SK-N-SH treated with all-trans-retinoic acid at 6 μM for 48 hours (cell line): ENCODE measurements around the gene ELOA.
A peak's percentile ranks its signal among the peaks of the same experiment; 100 is the strongest.

Source experiments
- ATAC-seq: fragments of 200-7000 bp; cut with Tn5 transposase; 3 replicates; pipeline ENCODE4 v1.9.1; 2020; ENCODE audit warnings: mild to moderate bottlenecking, moderate library complexity
- CSDC2 ChIP-seq: fragments of 250-450 bp; sonication (Bioruptor Pico); IDR thresholded peaks from 2 replicates; pipeline ENCODE4 v1.5.0; 2020; ENCODE audit warnings: mild to moderate bottlenecking, moderate library complexity
- ESRRG ChIP-seq: fragments of 250-450 bp; sonication (Bioruptor Pico); IDR thresholded peaks from 2 replicates; pipeline ENCODE4 v1.6.1; 2021; ENCODE audit warnings: mild to moderate bottlenecking
- GLIS3 ChIP-seq: fragments of 250-450 bp; sonication (Bioruptor Pico); IDR thresholded peaks from 2 replicates; pipeline ENCODE4 v1.5.0; 2020; ENCODE audit warnings: mild to moderate bottlenecking, moderate library complexity
- ISL1 ChIP-seq: fragments of 250-450 bp; sonication (Bioruptor Pico); IDR thresholded peaks from 2 replicates; pipeline ENCODE4 v2.1.2; 2022; ENCODE audit warnings: mild to moderate bottlenecking, moderate library complexity
- OSR1 ChIP-seq: fragments of 250-450 bp; sonication (Bioruptor Pico); IDR thresholded peaks from 2 replicates; pipeline ENCODE4 v1.8.0; 2022; ENCODE audit warnings: moderate library complexity, mild to moderate bottlenecking, inconsistent platforms
- SNAI2 ChIP-seq: fragments of 250-450 bp; sonication (Bioruptor Pico); IDR thresholded peaks from 2 replicates; pipeline ENCODE4 v1.5.0; 2020; ENCODE audit warnings: mild to moderate bottlenecking, moderate library complexity
- TCF4 ChIP-seq: fragments of 250-450 bp; sonication (Bioruptor Pico); IDR thresholded peaks from 2 replicates; pipeline ENCODE4 v1.8.0; 2021; ENCODE audit warnings: mild to moderate bottlenecking, moderate library complexity, borderline replicate concordance
- TOX ChIP-seq: fragments of 250-450 bp; sonication (Bioruptor Pico); IDR thresholded peaks from 2 replicates; pipeline ENCODE4 v1.8.0; 2021; ENCODE audit warnings: mild to moderate bottlenecking, moderate library complexity, borderline replicate concordance
- ZFP3 ChIP-seq: fragments of 250-450 bp; sonication (Bioruptor Pico); IDR thresholded peaks from 2 replicates; pipeline ENCODE4 v1.5.0; 2020; ENCODE audit warnings: mild to moderate bottlenecking, moderate library complexity
- ZNF565 ChIP-seq: fragments of 450-650 bp; formaldehyde crosslinking; conservative IDR thresholded peaks from 2 replicates; pipeline ENCODE4 v1.5.0; 2020; ENCODE audit warnings: low read depth, mild to moderate bottlenecking, moderate library complexity
- ZNF70 ChIP-seq: fragments of 450-650 bp; formaldehyde crosslinking; IDR thresholded peaks from 2 replicates; pipeline ENCODE4 v1.5.0; 2020; ENCODE audit warnings: mild to moderate bottlenecking, moderate library complexity
- ZNF8 ChIP-seq: fragments of 450-650 bp; formaldehyde crosslinking; IDR thresholded peaks from 2 replicates; pipeline ENCODE4 v1.5.0; 2020; ENCODE audit warnings: mild to moderate bottlenecking, moderate library complexity
- TF ChIP-seq, protein P1 (sequence below): fragments of 250-450 bp; sonication (Bioruptor Pico); IDR thresholded peaks from 2 replicates; pipeline ENCODE4 v1.8.0; 2020; ENCODE audit warnings: mild to moderate bottlenecking, moderate library complexity, borderline replicate concordance
- TF ChIP-seq, protein P2 (sequence below): fragments of 250-450 bp; sonication (Bioruptor Pico); IDR thresholded peaks from 2 replicates; pipeline ENCODE4 v1.8.0; 2021; ENCODE audit warnings: low read depth, mild to moderate bottlenecking, moderate library complexity, borderline replicate concordance
- TF ChIP-seq, protein P3 (sequence below): fragments of 250-450 bp; sonication (Bioruptor Pico); IDR thresholded peaks from 2 replicates; pipeline ENCODE4 v1.5.0; 2020; ENCODE audit warnings: mild to moderate bottlenecking, moderate library complexity
- TF ChIP-seq, protein P4 (sequence below): fragments of 250-450 bp; sonication (Bioruptor Pico); IDR thresholded peaks from 2 replicates; pipeline ENCODE4 v1.5.1; 2021; ENCODE audit warnings: mild to moderate bottlenecking, moderate library complexity

ELOA gene

DNA sequence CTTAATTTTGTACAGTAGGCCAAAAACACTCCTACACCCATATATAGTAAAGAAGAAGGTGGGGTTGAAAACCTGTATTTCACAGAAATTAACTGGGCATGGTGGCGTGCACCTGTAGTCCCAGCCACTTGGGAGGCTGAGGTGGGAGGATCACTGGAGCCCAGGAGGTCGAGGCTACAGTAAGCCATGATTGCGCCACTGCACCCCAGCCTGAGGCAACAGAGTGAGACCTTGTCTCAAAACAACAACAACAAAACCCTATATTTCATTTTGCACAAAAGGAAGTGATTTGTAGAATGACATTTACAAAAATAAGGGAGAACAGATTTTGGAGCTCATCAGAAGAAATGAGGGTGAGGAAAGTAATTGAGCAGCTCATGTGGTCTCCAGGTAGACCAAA is 45.4 kb downstream of the ELOA start:
- TF ChIP-seq, protein P1, sequence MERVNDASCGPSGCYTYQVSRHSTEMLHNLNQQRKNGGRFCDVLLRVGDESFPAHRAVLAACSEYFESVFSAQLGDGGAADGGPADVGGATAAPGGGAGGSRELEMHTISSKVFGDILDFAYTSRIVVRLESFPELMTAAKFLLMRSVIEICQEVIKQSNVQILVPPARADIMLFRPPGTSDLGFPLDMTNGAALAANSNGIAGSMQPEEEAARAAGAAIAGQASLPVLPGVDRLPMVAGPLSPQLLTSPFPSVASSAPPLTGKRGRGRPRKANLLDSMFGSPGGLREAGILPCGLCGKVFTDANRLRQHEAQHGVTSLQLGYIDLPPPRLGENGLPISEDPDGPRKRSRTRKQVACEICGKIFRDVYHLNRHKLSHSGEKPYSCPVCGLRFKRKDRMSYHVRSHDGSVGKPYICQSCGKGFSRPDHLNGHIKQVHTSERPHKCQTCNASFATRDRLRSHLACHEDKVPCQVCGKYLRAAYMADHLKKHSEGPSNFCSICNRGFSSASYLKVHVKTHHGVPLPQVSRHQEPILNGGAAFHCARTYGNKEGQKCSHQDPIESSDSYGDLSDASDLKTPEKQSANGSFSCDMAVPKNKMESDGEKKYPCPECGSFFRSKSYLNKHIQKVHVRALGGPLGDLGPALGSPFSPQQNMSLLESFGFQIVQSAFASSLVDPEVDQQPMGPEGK (CRISPR knock-in tag): no peak
- TF ChIP-seq, all 23 proteins: peak for 0

DNA sequence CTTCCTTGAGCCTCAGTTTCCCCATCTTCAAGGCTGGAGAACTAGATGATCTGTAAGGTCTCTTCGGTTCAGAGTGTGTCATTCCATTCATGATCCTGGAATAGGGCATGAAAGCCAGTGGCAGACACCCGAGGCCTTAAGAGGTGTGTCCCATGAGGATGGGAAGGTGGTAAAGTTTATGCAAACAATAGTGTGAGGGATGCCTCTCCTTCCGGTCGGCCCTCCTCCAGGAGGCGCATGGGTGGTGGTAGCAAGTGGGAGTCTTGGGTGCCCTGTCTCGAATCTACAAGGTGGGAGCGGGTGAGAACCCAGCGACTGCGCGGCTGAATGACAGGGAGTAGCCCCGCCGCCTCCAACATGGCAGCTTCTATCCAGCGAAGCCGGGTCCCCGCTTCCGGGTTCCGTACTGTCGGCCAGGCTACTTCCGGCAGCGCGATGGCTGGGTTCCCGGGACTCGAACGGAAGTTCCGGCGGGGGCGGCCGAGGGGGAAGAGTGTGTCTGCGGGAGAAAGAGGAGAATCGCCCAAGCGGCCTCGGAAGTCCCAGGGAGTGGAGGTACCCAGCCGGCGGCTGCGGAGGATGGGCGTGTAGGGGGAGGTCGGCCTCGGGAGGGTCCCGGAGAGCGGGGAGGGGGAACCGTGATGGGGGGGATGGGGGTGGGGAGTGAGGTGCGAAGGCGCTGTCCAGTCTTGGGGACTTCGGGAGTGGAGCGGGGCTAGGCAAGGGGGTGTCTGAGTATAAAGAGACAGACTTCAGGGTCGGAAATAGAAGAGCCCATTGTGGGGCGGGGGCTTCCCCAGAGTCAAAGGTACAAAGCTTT is 47.6 kb downstream of the ELOA start, which contains the start of gene LYPLA2:
Gene LYPLA2, plus strand, starts transcription at position 450 of the 820 bp plus-strand sequence. CDS start 1,538 bp downstream, outside the sequence.
- peak; percentile 91 for ATAC-seq
- TF ChIP-seq OSR1 (CRISPR knock-in tag) (no peak), CSDC2 (CRISPR knock-in tag) (0 out of 2 replicates have a peak, but pooled peaks have one; percentile 40)
- TF ChIP-seq, protein P2, sequence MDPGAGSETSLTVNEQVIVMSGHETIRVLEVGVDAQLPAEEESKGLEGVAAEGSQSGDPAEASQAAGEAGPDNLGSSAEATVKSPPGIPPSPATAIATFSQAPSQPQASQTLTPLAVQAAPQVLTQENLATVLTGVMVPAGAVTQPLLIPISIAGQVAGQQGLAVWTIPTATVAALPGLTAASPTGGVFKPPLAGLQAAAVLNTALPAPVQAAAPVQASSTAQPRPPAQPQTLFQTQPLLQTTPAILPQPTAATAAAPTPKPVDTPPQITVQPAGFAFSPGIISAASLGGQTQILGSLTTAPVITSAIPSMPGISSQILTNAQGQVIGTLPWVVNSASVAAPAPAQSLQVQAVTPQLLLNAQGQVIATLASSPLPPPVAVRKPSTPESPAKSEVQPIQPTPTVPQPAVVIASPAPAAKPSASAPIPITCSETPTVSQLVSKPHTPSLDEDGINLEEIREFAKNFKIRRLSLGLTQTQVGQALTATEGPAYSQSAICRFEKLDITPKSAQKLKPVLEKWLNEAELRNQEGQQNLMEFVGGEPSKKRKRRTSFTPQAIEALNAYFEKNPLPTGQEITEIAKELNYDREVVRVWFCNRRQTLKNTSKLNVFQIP (CRISPR knock-in tag): no peak
- TF ChIP-seq, all 23 proteins: peak for 1

More for the DNA sequence above, 45.4 kb downstream of the ELOA start:
- no peak for ATAC-seq

DNA sequence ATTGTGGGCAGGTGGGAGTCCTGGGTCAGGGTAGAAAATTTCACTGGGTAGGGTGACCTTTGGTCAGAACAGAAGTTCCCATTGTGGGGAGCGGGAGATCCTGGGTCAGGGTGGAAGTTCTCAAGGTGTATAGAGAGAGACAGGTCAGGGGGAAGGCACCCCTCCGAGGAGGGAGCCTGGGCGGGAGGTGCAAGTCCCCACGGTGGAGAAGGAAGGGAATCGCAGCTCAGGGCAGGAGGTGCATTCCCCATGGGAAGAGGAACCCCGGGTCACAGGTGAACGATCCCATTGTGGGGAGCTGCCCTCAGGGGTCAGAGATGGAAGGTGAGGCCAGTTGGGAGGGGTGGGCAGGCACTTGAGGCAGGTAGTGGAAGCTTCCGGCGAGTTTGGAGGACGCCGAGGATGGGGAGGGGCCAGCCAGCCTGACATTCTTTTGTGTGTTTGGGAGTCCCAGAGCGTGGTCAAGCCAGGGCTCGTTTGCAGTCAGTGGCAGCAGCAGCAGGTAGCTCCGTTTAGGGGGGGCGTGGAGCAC is 48.3 kb downstream of the ELOA start:
- ATAC-seq: peak; percentile 45
- TF ChIP-seq, protein P3, sequence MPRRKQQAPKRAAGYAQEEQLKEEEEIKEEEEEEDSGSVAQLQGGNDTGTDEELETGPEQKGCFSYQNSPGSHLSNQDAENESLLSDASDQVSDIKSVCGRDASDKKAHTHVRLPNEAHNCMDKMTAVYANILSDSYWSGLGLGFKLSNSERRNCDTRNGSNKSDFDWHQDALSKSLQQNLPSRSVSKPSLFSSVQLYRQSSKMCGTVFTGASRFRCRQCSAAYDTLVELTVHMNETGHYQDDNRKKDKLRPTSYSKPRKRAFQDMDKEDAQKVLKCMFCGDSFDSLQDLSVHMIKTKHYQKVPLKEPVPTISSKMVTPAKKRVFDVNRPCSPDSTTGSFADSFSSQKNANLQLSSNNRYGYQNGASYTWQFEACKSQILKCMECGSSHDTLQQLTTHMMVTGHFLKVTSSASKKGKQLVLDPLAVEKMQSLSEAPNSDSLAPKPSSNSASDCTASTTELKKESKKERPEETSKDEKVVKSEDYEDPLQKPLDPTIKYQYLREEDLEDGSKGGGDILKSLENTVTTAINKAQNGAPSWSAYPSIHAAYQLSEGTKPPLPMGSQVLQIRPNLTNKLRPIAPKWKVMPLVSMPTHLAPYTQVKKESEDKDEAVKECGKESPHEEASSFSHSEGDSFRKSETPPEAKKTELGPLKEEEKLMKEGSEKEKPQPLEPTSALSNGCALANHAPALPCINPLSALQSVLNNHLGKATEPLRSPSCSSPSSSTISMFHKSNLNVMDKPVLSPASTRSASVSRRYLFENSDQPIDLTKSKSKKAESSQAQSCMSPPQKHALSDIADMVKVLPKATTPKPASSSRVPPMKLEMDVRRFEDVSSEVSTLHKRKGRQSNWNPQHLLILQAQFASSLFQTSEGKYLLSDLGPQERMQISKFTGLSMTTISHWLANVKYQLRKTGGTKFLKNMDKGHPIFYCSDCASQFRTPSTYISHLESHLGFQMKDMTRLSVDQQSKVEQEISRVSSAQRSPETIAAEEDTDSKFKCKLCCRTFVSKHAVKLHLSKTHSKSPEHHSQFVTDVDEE (CRISPR knock-in tag): no peak
- TF ChIP-seq ZNF8 (CRISPR knock-in tag): no peak
- no peak for TF ChIP-seq ZNF565 (CRISPR knock-in tag)
- no peak for TF ChIP-seq TOX (CRISPR knock-in tag)
- TF ChIP-seq OSR1 (CRISPR knock-in tag): no peak
- TF ChIP-seq TCF4 (CRISPR knock-in tag): no peak
- no peak for TF ChIP-seq ZFP3 (CRISPR knock-in tag)
- TF ChIP-seq, protein P4, sequence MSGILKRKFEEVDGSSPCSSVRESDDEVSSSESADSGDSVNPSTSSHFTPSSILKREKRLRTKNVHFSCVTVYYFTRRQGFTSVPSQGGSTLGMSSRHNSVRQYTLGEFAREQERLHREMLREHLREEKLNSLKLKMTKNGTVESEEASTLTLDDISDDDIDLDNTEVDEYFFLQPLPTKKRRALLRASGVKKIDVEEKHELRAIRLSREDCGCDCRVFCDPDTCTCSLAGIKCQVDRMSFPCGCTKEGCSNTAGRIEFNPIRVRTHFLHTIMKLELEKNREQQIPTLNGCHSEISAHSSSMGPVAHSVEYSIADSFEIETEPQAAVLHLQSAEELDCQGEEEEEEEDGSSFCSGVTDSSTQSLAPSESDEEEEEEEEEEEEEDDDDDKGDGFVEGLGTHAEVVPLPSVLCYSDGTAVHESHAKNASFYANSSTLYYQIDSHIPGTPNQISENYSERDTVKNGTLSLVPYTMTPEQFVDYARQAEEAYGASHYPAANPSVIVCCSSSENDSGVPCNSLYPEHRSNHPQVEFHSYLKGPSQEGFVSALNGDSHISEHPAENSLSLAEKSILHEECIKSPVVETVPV (CRISPR knock-in tag): no peak
- TF ChIP-seq ZNF70 (CRISPR knock-in tag): no peak
- no peak for TF ChIP-seq SNAI2 (CRISPR knock-in tag)
- no peak for TF ChIP-seq ESRRG
- TF ChIP-seq ISL1: no peak
- TF ChIP-seq, protein P2 (CRISPR knock-in tag): no peak
- no peak for TF ChIP-seq GLIS3 (CRISPR knock-in tag)
